Naive thymus-derived CD4-positive, alpha-beta T cell (primary cell): ENCODE results near the gene CAMSAP1. TPM values are rescaled to one million over a fixed set of nuclear protein-coding genes. Genes with fewer than 3 reads are reported as not detected.

Experiments used
- ATAC-seq: fragments of 150-1000 bp; cut with Tn5 transposase; 2 replicates; pipeline ENCODE4 v1.10.0; 2021; ENCODE audit warnings: mild to moderate bottlenecking, moderate library complexity
- CTCF ChIA-PET: fragments of 350-600 bp; sonication (Branson Sonifier 250); formaldehyde crosslinking; loops from one replicate; lab custom pipeline; 2021; ENCODE audit warnings: antibody characterized with exemption; lab: Charles Lee
- POLR2A ChIA-PET: fragments of 350-600 bp; sonication (Branson Sonifier 250); formaldehyde crosslinking; loops from one replicate; lab custom pipeline; 2021; ENCODE audit warnings: antibody characterized with exemption, inconsistent platforms; lab: Charles Lee
- DNase-seq, 9 donors: peaks; one replicate each; pipeline versions ENCODE4 v3.0.0 to v3.0.0-alpha.2; 2020 to 2022; ENCODE audit warnings: mixed read lengths in 1 of 9
- H3K27ac ChIP-seq: one replicate; pipeline ENCODE4 v1.7.0; 2013; ENCODE audit warnings: mild to moderate bottlenecking, low read depth, low read length, moderate library complexity
- H3K27me3 ChIP-seq, 2 donors: one replicate each; pipeline ENCODE4 v1.7.0; 2013; ENCODE audit warnings: low read length in 2 of 2, mild to moderate bottlenecking in 2 of 2, moderate library complexity in 2 of 2; ENCODE audit not compliant: control insufficient read depth in 2 of 2, insufficient read depth in 2 of 2
- H3K36me3 ChIP-seq, 3 experiments: 1 replicate in 2 of 3; 2 replicates in 1 of 3; pipeline ENCODE4 v1.7.0; 2013; ENCODE audit warnings: low read length in 3 of 3, mild to moderate bottlenecking in 3 of 3, moderate library complexity in 1 of 3; ENCODE audit not compliant: insufficient read depth in 3 of 3, control insufficient read depth in 2 of 3
- H3K4me1 ChIP-seq, 2 donors: one replicate each; pipeline ENCODE4 v1.7.0; 2013; ENCODE audit warnings: low read length in 2 of 2, mild to moderate bottlenecking in 2 of 2, moderate library complexity in 1 of 2; ENCODE audit not compliant: control insufficient read depth in 2 of 2, insufficient read depth in 2 of 2
- H3K4me3 ChIP-seq: 2 replicates; pipeline ENCODE4 v1.7.0; 2013; ENCODE audit warnings: mild to moderate bottlenecking, low read length
- H3K9me3 ChIP-seq, 3 experiments: 1 replicate in 2 of 3; 2 replicates in 1 of 3; pipeline ENCODE4 v1.7.0; 2013; ENCODE audit warnings: low read length in 3 of 3; ENCODE audit not compliant: control insufficient read depth in 2 of 3
- H3K27ac Mint-ChIP-seq, 9 donors: one replicate each; pipeline ENCODE4 v1.8.0; 2020 to 2022; ENCODE audit warnings: mixed read lengths in 9 of 9, mild to moderate bottlenecking in 8 of 9, moderate library complexity in 5 of 9, inconsistent platforms in 2 of 9
- H3K27me3 Mint-ChIP-seq, 5 donors: one replicate each; pipeline ENCODE4 v1.8.0; 2021 to 2022; ENCODE audit warnings: mixed read lengths in 5 of 5, mild to moderate bottlenecking in 1 of 5
- H3K36me3 Mint-ChIP-seq, 5 donors: one replicate each; pipeline ENCODE4 v1.8.0; 2020 to 2022; ENCODE audit warnings: mixed read lengths in 5 of 5, mild to moderate bottlenecking in 3 of 5, inconsistent platforms in 1 of 5
- H3K4me1 Mint-ChIP-seq, 7 donors: one replicate each; pipeline ENCODE4 v1.8.0; 2020 to 2022; ENCODE audit warnings: mixed read lengths in 7 of 7, mild to moderate bottlenecking in 3 of 7, inconsistent platforms in 1 of 7
- H3K4me3 Mint-ChIP-seq, 10 donors: one replicate each; pipeline ENCODE4 v1.8.0; 2020 to 2022; ENCODE audit warnings: mild to moderate bottlenecking in 10 of 10, mixed read lengths in 10 of 10, moderate library complexity in 6 of 10, inconsistent platforms in 2 of 10
- H3K9me3 Mint-ChIP-seq, 11 donors: one replicate each; pipeline ENCODE4 v1.8.0; 2020 to 2022; ENCODE audit warnings: mixed read lengths in 11 of 11, mild to moderate bottlenecking in 4 of 11, inconsistent platforms in 1 of 11, moderate library complexity in 1 of 11
- intact Hi-C, 2 donors: fragments of 100-400 bp; cut with micrococcal nuclease; formaldehyde crosslinking; loops; one replicate each; pipeline ENCODE4 v1.15.1; 2023
- polyA plus RNA-seq, 2 donors: library from polyadenylated mRNA; unstranded; fragments of 300-500 nt; fragmentation: Illumina TruSeq; gene quantifications; one replicate each; pipeline ENCODE4 v1.2.3, GENCODE V29; 2021
- total RNA-seq, 6 experiments: library from RNA in 5 of 6; stranded (reverse) in 5 of 6; gene quantifications; 1 replicate in 5 of 6; 2 replicates in 1 of 6; pipeline ENCODE4 v1.2.3 and lab custom pipeline; 2021 to 2026

Gene CAMSAP1
- total and polyA plus RNA-seq, 7 experiments from 2014 or later = 0.65 to 34.3 (median 21.5) TPM

DNA sequence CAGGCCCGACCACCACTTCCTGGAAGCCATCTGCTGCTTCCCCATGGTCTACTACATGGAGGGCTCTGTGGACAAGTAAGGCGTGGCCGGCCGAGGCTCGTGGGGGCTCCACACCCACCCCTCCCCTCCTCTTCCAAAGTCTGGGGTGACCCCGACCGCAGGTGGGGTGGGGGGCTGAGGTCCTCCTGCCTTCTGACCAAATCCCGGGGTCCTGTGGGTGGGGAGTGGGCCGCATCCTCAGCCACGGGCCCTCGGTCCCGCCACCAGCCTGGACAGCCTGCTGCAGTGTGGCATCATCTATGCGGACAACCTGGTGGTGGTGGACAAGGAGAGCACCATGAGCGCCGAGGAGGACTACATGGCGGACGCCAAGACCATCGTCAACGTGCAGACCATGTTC is 128.9 kb downstream of the CAMSAP1 start:
- Histone ChIP-seq H3K4me1 (no peaks in the 10 kb centered on the region), H3K36me3 (no peaks in the 10 kb centered on the region), H3K27me3 (no peaks in the 10 kb centered on the region), H3K27ac (no peak overlapping the region), H3K9me3 (no peaks in the 10 kb centered on the region), H3K4me3 (no peak overlapping the region)
- POLR2A ChIA-PET = no interaction called here
- Mint-ChIP-seq H3K36me3 (no peaks in the 10 kb centered on the region), H3K4me1 (peaks cover 0 to 3% (median 0%) of the 10 kb centered on the region in 7 donors), H3K9me3 (no peaks in the 10 kb centered on the region), H3K4me3 (no peak overlapping the region), H3K27me3 (no peaks in the 10 kb centered on the region), H3K27ac (no peak overlapping the region)
- ATAC-seq = no peak
- intact Hi-C loops = no loop called here
- CTCF ChIA-PET = no interaction called here
- DNase-seq = no peak

DNA sequence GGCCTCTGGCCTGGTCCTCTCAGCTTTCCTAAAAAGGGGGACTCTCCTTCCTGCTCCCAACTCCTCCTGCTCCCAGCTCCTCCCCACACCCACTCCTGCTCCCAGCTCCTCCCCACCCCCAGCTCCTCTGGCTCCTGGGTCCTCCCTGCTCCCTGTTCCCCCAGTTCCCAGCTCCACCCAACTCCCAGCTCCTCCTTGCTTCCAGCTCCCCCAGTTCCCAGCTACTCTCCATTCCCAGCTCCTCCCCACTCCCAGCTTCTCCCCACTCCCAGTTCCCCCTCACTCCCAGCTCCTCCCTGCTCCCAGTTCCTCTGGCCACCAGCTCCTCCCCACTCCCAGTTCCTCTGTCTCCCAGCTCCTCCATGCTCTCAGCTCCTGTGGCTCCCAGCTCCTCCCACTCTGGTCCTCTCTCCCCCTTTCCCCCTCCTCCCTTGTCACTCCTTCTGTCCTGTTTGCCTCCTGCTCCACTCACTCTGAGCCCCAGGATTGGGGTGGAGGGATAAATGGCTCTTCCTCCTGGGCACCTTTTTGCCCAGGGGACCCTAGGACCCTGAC is 129.6 kb downstream of the CAMSAP1 start:
- CTCF ChIA-PET = interaction anchor here (0.6 kb wide), 1 partner anchor 1747 kb away, joined by 3 read pairs; no protein-coding TSS in a partner anchor
- Histone ChIP-seq H3K27ac (no peak overlapping the region), H3K4me3 (no peak overlapping the region), H3K27me3 (no peaks in the 10 kb centered on the region), H3K9me3 (no peaks in the 10 kb centered on the region), H3K4me1 (no peaks in the 10 kb centered on the region), H3K36me3 (no peaks in the 10 kb centered on the region)
- no peak overlapping the region for H3K4me3 Mint-ChIP-seq
- H3K27ac Mint-ChIP-seq = no peak overlapping the region
- H3K36me3 Mint-ChIP-seq = no peaks in the 10 kb centered on the region
- no peaks in the 10 kb centered on the region for H3K27me3 Mint-ChIP-seq
- ATAC-seq = no peak
- H3K4me1 Mint-ChIP-seq = peaks cover 0 to 3% (median 0%) of the 10 kb centered on the region in 7 donors
- H3K9me3 Mint-ChIP-seq = no peaks in the 10 kb centered on the region
- intact Hi-C loops = no loop called here
- POLR2A ChIA-PET = no interaction called here
- no peak for DNase-seq

DNA sequence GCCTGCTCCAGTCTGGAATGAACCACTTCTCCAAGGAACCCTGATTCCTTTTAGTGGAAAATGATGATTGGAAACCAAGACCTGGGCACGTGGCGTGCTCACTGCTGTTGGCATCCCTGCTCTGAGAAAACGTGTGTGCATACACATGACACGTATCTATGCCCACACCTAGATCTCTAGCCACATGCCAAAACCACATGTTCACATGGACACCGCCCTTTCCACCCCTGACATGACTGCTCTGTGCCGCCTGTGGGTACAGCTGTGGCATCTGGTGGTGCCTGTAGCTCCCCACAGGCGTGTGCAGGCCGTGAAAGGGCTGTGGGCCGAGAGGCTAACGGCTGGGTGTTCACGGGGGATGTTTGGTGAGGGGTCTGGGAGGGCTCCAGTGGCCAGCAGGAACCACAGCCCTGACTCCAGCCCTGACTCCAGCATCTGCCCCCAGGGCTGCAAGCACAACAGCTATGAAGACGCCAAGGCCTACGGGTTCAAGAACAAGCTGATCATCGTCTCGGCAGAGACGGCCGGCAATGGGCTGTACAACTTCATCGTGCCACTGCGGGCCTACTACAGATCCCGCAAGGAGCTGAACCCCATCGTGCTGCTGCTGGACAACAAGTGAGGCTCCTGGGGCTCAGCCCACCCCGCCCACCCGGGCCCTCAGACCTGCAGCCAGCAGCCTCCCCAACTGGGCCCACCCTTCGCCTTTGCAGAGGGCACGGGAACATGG is 130.3 kb downstream of the CAMSAP1 start:
- Mint-ChIP-seq H3K4me1 (peaks cover 0 to 2% (median 0%) of the 10 kb centered on the region in 7 donors), H3K4me3 (no peak overlapping the region), H3K36me3 (no peaks in the 10 kb centered on the region), H3K27me3 (no peaks in the 10 kb centered on the region), H3K9me3 (no peaks in the 10 kb centered on the region), H3K27ac (no peak overlapping the region)
- ATAC-seq (peak; percentile 45), DNase-seq (no peak)
- CTCF ChIA-PET = interaction anchor here (0.6 kb wide), 1 partner anchor 1747 kb away, joined by 3 read pairs; no protein-coding TSS in a partner anchor
- intact Hi-C loops = no loop called here
- POLR2A ChIA-PET = no interaction called here
- Histone ChIP-seq H3K27me3 (no peaks in the 10 kb centered on the region), H3K36me3 (no peaks in the 10 kb centered on the region), H3K9me3 (no peaks in the 10 kb centered on the region), H3K27ac (no peak overlapping the region), H3K4me3 (no peak overlapping the region), H3K4me1 (no peaks in the 10 kb centered on the region)

DNA sequence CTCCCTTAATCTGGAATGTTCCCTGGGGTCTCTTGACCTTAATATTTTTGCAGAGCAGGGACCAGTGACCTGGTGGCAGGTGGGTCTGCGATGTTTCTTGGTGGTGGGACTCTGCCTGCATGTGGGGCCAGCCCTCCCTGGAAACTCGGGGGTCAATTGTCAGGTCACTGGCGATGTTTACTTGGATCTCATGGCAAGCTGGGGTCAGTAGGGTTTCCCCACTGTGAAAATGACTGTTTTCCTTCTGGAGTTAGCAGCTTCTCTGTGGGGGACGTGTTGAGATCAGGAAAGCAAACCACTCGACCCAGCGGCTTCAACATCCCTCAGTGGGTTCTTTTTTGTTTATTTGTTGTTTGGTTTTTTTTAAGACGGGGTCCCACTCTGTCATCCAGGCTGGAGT is 131.4 kb downstream of the CAMSAP1 start:
- Mint-ChIP-seq H3K27me3 (no peaks in the 10 kb centered on the region), H3K36me3 (no peaks in the 10 kb centered on the region), H3K27ac (no peak overlapping the region), H3K4me1 (peaks cover 0 to 2% (median 0%) of the 10 kb centered on the region in 7 donors), H3K9me3 (no peaks in the 10 kb centered on the region), H3K4me3 (no peak overlapping the region)
- ChIA-PET CTCF (no interaction called here), POLR2A (no interaction called here)
- Histone ChIP-seq H3K4me1 (no peaks in the 10 kb centered on the region), H3K9me3 (no peaks in the 10 kb centered on the region), H3K27me3 (no peaks in the 10 kb centered on the region), H3K27ac (no peak overlapping the region), H3K4me3 (no peak overlapping the region), H3K36me3 (no peaks in the 10 kb centered on the region)
- DNase-seq = no peak
- intact Hi-C loops = no loop called here
- ATAC-seq = no peak

DNA sequence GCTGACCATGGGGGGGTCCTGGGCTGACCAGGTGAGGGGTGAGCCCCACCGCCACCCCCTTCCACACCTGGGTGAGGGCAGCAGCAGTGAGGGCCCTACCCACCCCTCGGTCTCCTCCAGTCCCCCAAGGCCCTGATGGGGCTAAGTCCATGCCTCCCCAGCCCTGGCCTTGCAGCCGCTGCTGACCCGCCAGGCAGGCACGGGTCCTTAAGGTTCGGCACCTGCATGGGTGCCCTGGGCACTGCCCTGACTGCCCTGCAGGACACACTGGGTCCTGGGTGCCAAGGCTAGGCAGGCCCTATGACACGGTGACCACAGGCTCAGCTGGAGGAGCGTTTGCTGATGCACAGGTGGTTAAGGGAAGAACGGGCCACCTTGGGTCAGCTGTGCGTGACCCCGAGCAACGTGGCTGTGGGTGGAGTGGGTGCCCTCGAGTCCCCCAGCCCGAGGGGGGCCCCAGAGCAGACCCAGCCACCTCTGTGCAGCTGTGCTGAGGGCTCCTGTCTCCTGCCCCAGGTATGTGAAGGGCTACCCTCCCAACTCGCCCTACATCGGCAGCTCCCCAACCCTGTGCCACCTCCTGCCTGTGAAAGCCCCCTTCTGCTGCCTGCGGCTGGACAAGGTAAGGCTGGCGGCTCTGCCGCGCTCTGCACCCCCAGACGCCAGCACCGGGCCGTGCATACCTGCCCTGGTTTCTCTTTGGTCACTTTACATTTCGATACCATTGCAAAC is 132.4 kb downstream of the CAMSAP1 start:
- no peaks in the 10 kb centered on the region for H3K36me3 Mint-ChIP-seq
- CTCF ChIA-PET = no interaction called here
- H3K27ac Mint-ChIP-seq = no peak overlapping the region
- no peaks in the 10 kb centered on the region for H3K27me3 Mint-ChIP-seq
- POLR2A ChIA-PET = no interaction called here
- Histone ChIP-seq H3K4me3 (no peak overlapping the region), H3K4me1 (no peaks in the 10 kb centered on the region), H3K27ac (no peak overlapping the region), H3K9me3 (no peaks in the 10 kb centered on the region), H3K27me3 (no peaks in the 10 kb centered on the region), H3K36me3 (no peaks in the 10 kb centered on the region)
- no peak overlapping the region for H3K4me3 Mint-ChIP-seq
- H3K4me1 Mint-ChIP-seq = peaks cover 0 to 2% (median 0%) of the 10 kb centered on the region in 7 donors
- ATAC-seq (no peak), DNase-seq (no peak)
- intact Hi-C loops = no loop called here
- H3K9me3 Mint-ChIP-seq = no peaks in the 10 kb centered on the region

DNA sequence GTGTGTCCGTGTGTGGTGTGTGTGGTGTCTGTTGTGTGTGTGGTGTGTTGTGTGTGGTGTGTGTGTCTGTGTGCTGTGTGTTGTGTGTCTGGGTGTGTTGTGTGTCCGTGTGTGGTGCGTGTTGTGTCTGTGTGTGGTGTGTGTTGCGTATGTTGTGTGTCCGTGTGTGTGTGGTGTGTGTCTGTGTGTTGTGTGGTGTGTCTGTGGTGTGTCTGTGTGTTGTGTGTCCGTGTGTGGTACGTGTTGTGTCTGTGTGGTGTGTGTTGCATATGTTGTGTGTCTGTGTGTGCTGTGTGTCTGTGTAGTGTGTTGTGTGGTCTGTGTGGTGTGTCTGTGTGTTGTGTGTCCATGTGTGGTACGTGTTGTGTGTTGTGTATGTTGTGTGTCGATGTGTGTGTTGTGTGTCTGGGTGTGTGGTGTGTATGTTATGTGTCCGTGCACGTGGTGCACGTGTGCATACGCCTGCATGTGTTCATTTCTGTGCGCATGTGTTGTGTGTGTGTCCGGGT is 133.1 kb downstream of the CAMSAP1 start:
- Histone ChIP-seq H3K27ac (no peak overlapping the region), H3K27me3 (no peaks in the 10 kb centered on the region), H3K4me3 (no peak overlapping the region), H3K9me3 (no peaks in the 10 kb centered on the region), H3K36me3 (no peaks in the 10 kb centered on the region), H3K4me1 (no peaks in the 10 kb centered on the region)
- Mint-ChIP-seq H3K36me3 (no peaks in the 10 kb centered on the region), H3K27ac (no peak overlapping the region), H3K4me3 (no peak overlapping the region), H3K9me3 (peaks cover 0 to under 1% (median 0%) of the 10 kb centered on the region in 11 donors), H3K27me3 (no peaks in the 10 kb centered on the region), H3K4me1 (peaks cover 0 to 2% (median 0%) of the 10 kb centered on the region in 7 donors)
- intact Hi-C loops = no loop called here
- POLR2A ChIA-PET = no interaction called here
- CTCF ChIA-PET = no interaction called here
- DNase-seq (no peak), ATAC-seq (no peak)
